ENCODE results near the gene L3MBTL3.

L3MBTL3 gene

DNA sequence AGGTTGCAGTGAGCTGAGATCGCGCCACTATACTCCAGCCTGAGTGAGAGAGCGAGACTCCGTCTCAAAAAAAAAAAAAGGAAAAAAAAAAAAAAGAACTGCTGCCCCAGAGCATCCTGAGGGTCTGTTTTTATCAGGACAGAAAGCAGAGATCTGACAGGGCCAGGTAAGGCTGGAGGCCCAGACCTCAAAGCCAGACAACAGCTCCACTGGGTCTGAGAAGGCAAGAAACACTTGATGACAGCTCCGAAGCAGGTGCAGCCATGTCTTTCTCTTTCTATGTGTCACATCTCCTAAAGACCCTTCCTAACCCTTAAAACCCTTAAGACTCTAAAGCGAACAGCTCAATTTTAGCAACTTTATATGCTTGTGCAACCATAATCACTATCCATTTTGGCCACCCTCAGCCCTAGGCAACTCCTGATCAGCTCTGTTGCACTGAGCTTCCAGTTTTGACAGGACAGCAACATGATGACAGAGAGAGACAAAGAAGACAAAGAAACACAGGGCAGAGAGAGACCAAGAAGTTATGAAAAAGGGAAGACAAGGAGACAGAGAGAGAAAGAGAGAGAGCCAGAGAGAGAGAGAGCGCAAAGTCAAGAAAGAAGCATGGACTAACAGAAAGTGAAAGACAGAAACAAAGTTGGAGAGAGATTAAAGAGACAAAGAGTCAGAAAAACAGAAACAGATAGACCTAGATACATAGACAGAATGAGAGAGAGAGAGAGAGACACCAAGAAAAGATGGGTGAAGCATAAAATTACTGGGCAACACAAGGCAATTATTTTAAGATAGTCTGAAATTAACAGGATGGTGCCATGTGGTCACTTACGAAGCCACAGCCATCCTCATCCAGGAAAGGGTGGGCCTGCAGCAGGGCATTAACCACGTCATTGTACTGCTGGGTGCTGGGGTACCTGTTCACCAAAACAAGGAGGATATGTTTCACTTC is 165.2 kb downstream of the L3MBTL3 start:
- Histone ChIP-seq H2BK5ac (ENCODE audit: low read length) (no peak overlapping the region), H3K14ac (ENCODE audit: low read length) (no peak overlapping the region), H3K27ac (replicated peaks; ENCODE audit: low read length) (no peak overlapping the region), H2BK15ac (ENCODE audit: low read length) (no peak overlapping the region), H4K91ac (ENCODE audit: low read depth, low read length, poor library complexity) (no peak overlapping the region), H3K4me1 (ENCODE audit: control insufficient read depth in 2 of 2, insufficient read depth in 1 of 2, low read depth in 1 of 2, low read length in 2 of 2) (peaks cover 0 to 2% of the 10 kb centered on the region in 2 donors), H2BK120ac (ENCODE audit: low read depth, low read length) (no peak overlapping the region), H3K4me3 (ENCODE audit: low read length in 2 of 2) (no peak overlapping the region), H3K9me3 (replicated peaks in 1 of 2; ENCODE audit: control insufficient read depth in 2 of 2, insufficient read depth in 1 of 2, low read depth in 1 of 2, low read length in 2 of 2) (no peaks in the 10 kb centered on the region), H3K27me3 (ENCODE audit: control insufficient read depth in 3 of 3, insufficient read depth in 3 of 3, low read depth in 1 of 3, low read length in 3 of 3) (no peaks in the 10 kb centered on the region), H3K4ac (ENCODE audit: low read length) (no peak overlapping the region), H3K36me3 (replicated peaks in 1 of 2; ENCODE audit: control insufficient read depth in 2 of 2, insufficient read depth in 2 of 2, low read length in 2 of 2) (no peaks in the 10 kb centered on the region), H3K4me2 (ENCODE audit: insufficient read depth, low read length, poor library complexity, severe bottlenecking) (no peak overlapping the region), H2AK5ac (ENCODE audit: low read depth, low read length) (no peak overlapping the region), H2AFZ (ENCODE audit: low read length) (peak overlapping the region; percentile 81), H3K18ac (ENCODE audit: low read length) (no peak overlapping the region), H3K23ac (ENCODE audit: low read depth, low read length, poor library complexity) (no peak overlapping the region), H4K8ac (ENCODE audit: low read depth, low read length) (no peak overlapping the region), H2BK12ac (ENCODE audit: low read length) (no peak overlapping the region), H3K79me1 (ENCODE audit: low read depth, low read length) (no peaks in the 10 kb centered on the region), H3K9ac (ENCODE audit: low read depth, low read length, poor library complexity) (no peak overlapping the region)
- DNase-seq (ENCODE audit: low spot score): no peak
- WGBS, 2 donors (ENCODE audit: extremely low coverage in 2 of 2, insufficient read length in 2 of 2, insufficient replicate concordance in 1 of 2): no CpG with 5 or more reads among the region's 9 CpGs

DNA sequence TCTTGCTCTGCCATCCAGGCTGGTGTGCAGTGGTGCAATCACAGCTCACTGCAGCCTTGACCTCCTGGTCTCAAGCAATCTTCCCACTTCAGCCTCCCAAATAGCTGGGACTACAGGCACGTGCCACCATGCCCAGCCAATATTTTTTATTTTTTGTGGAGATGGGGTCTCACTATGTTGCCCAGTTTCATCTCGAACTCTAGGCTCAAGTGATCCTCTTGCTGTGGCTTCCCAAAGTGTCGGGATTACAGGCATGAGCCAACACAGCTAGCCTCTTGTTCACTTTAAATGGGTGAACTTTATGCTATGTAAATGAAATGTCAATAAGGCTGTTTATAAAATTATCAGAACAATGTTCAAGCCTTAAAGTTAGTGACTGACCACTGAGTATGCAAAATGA is 167.3 kb downstream of the L3MBTL3 start:
- Histone ChIP-seq H4K91ac (ENCODE audit: low read depth, low read length, poor library complexity) (no peak overlapping the region), H3K4me1 (ENCODE audit: control insufficient read depth in 2 of 2, insufficient read depth in 1 of 2, low read depth in 1 of 2, low read length in 2 of 2) (peaks cover 0 to 2% of the 10 kb centered on the region in 2 donors), H2BK15ac (ENCODE audit: low read length) (no peak overlapping the region), H3K27me3 (ENCODE audit: control insufficient read depth in 3 of 3, insufficient read depth in 3 of 3, low read depth in 1 of 3, low read length in 3 of 3) (no peaks in the 10 kb centered on the region), H3K9me3 (replicated peaks in 1 of 2; ENCODE audit: control insufficient read depth in 2 of 2, insufficient read depth in 1 of 2, low read depth in 1 of 2, low read length in 2 of 2) (no peaks in the 10 kb centered on the region), H3K4me2 (ENCODE audit: insufficient read depth, low read length, poor library complexity, severe bottlenecking) (no peak overlapping the region), H4K8ac (ENCODE audit: low read depth, low read length) (no peak overlapping the region), H3K23ac (ENCODE audit: low read depth, low read length, poor library complexity) (no peak overlapping the region), H2BK5ac (ENCODE audit: low read length) (no peak overlapping the region), H3K4me3 (ENCODE audit: low read length in 2 of 2) (no peak overlapping the region), H3K4ac (ENCODE audit: low read length) (no peak overlapping the region), H2BK12ac (ENCODE audit: low read length) (no peak overlapping the region), H3K36me3 (replicated peaks in 1 of 2; ENCODE audit: control insufficient read depth in 2 of 2, insufficient read depth in 2 of 2, low read length in 2 of 2) (no peaks in the 10 kb centered on the region), H2BK120ac (ENCODE audit: low read depth, low read length) (no peak overlapping the region), H3K79me1 (ENCODE audit: low read depth, low read length) (no peaks in the 10 kb centered on the region), H2AK5ac (ENCODE audit: low read depth, low read length) (no peak overlapping the region), H2AFZ (ENCODE audit: low read length) (no peak overlapping the region), H3K18ac (ENCODE audit: low read length) (no peak overlapping the region), H3K9ac (ENCODE audit: low read depth, low read length, poor library complexity) (no peak overlapping the region), H3K14ac (ENCODE audit: low read length) (no peak overlapping the region), H3K27ac (replicated peaks; ENCODE audit: low read length) (no peak overlapping the region)
- no peak for DNase-seq (ENCODE audit: low spot score)
- WGBS, 2 donors (ENCODE audit: extremely low coverage in 2 of 2, insufficient read length in 2 of 2, insufficient replicate concordance in 1 of 2): no CpG with 5 or more reads among the region's 3 CpGs

DNA sequence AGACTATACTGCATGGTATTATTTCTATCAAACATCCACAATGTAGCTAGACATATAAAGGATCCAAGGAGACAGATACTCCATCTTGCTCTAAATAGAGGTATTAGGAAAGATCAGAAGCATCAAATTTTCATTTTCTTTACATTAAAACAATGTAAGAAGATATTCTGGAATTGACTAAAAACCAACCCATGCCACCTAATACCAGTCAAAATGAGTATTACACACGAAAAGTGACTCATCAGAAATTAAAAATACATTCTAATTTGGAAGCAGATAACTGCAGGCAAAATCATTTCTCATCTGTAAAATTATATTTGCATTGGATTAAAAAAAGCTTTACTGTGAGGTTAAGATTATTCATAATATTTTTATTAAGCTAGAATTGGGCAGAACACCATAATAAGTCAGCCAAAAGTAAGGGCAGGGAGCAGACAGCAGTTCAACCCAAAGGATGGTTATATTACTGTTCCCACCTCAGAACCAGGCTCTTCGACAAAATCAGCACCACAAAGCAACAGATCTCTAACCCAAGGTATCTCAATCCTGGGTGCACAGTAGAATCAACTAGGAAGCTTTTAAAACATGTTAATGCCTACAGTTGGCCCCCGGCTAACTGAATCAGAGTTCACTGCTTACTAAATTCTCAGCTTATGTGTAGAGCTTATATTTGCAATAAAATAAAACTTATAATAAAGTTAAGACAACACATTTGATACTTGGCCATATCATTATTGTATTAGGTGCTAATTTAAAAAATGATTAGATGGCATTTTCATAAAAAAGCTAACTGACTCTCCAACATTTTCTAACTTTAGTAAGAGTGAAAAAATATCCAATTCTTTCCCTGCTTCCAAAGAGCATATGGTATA is 169.2 kb downstream of the L3MBTL3 start:
- no peaks in the 10 kb centered on the region for H3K9me3 ChIP-seq (replicated peaks in 1 of 2; ENCODE audit: control insufficient read depth in 2 of 2, insufficient read depth in 1 of 2, low read depth in 1 of 2, low read length in 2 of 2)
- H3K4me2 ChIP-seq (ENCODE audit: insufficient read depth, low read length, poor library complexity, severe bottlenecking): no peak overlapping the region
- H3K4ac ChIP-seq (ENCODE audit: low read length): no peak overlapping the region
- no peak overlapping the region for H2BK120ac ChIP-seq (ENCODE audit: low read depth, low read length)
- WGBS, 2 donors (ENCODE audit: extremely low coverage in 2 of 2, insufficient read length in 2 of 2, insufficient replicate concordance in 1 of 2): no CpG with 5 or more reads among the region's 3 CpGs
- H3K36me3 ChIP-seq (replicated peaks in 1 of 2; ENCODE audit: control insufficient read depth in 2 of 2, insufficient read depth in 2 of 2, low read length in 2 of 2): no peaks in the 10 kb centered on the region
- DNase-seq (ENCODE audit: low spot score): no peak
- no peak overlapping the region for H2BK15ac ChIP-seq (ENCODE audit: low read length)
- no peak overlapping the region for H2AFZ ChIP-seq (ENCODE audit: low read length)
- no peaks in the 10 kb centered on the region for H3K27me3 ChIP-seq (ENCODE audit: control insufficient read depth in 3 of 3, insufficient read depth in 3 of 3, low read depth in 1 of 3, low read length in 3 of 3)
- no peak overlapping the region for H2BK5ac ChIP-seq (ENCODE audit: low read length)
- no peak overlapping the region for H3K18ac ChIP-seq (ENCODE audit: low read length)
- H3K4me3 ChIP-seq (ENCODE audit: low read length in 2 of 2): no peak overlapping the region
- no peak overlapping the region for H4K91ac ChIP-seq (ENCODE audit: low read depth, low read length, poor library complexity)
- H3K79me1 ChIP-seq (ENCODE audit: low read depth, low read length): no peaks in the 10 kb centered on the region
- H2AK5ac ChIP-seq (ENCODE audit: low read depth, low read length): no peak overlapping the region
- no peak overlapping the region for H3K27ac ChIP-seq (replicated peaks; ENCODE audit: low read length)
- no peak overlapping the region for H3K14ac ChIP-seq (ENCODE audit: low read length)
- H3K23ac ChIP-seq (ENCODE audit: low read depth, low read length, poor library complexity): no peak overlapping the region
- no peak overlapping the region for H2BK12ac ChIP-seq (ENCODE audit: low read length)
- H3K4me1 ChIP-seq (ENCODE audit: control insufficient read depth in 2 of 2, insufficient read depth in 1 of 2, low read depth in 1 of 2, low read length in 2 of 2): peaks cover 0 to 2% of the 10 kb centered on the region in 2 donors
- no peak overlapping the region for H4K8ac ChIP-seq (ENCODE audit: low read depth, low read length)
- H3K9ac ChIP-seq (ENCODE audit: low read depth, low read length, poor library complexity): no peak overlapping the region

Data from neuronal stem cell (in vitro differentiated cells).